NCI-H524 (cell line): Measurements from ENCODE around the gene SRSF11.

ENCODE experiments used
- DNase-seq, 2 experiments: peaks; one replicate each; lab custom pipeline; 2025; lab: John Stamatoyannopoulos, UW

SRSF11 gene

GRCh38 chr1:70220517-70221237 lies 503 bp upstream of the SRSF11 start:
- no peak for DNase-seq

GRCh38 chr1:70222716-70223235 lies 1.6 kb downstream of the SRSF11 start:
- DNase-seq, result no peak

GRCh38 chr1:70224954-70225353 lies 3.8 kb downstream of the SRSF11 start:
- no peak for DNase-seq

GRCh38 chr1:70227439-70227838 lies 6.3 kb downstream of the SRSF11 start:
- DNase-seq, result peak in 1 of 2 experiments; percentile 5

- DNase-seq, result no peak
Observed at GRCh38 chr1:70228670-70229069, 7.5 kb downstream of the SRSF11 start.

- DNase-seq, result no peak
Observed at GRCh38 chr1:70231475-70231874, 10.3 kb downstream of the SRSF11 start.

- DNase-seq, result no peak
Observed at GRCh38 chr1:70234733-70235132, 13.6 kb downstream of the SRSF11 start.

GRCh38 chr1:70239940-70240339 lies 18.8 kb downstream of the SRSF11 start:
- DNase-seq, result no peak

GRCh38 chr1:70247122-70247521 lies 25.9 kb downstream of the SRSF11 start:
- DNase-seq, result no peak

- DNase-seq, result no peak
Observed at GRCh38 chr1:70247768-70248167, 26.6 kb downstream of the SRSF11 start.

- no peak for DNase-seq
Observed at GRCh38 chr1:70248729-70249128, 27.5 kb downstream of the SRSF11 start.

- no peak for DNase-seq
Observed at GRCh38 chr1:70256664-70257063, 35.5 kb downstream of the SRSF11 start.

- DNase-seq, result no peak
Observed at GRCh38 chr1:70264839-70265238, 43.7 kb downstream of the SRSF11 start.

GRCh38 chr1:70265946-70266345 lies 44.8 kb downstream of the SRSF11 start:
- DNase-seq, result no peak

GRCh38 chr1:70277875-70278274 lies 56.7 kb downstream of the SRSF11 start:
- no peak for DNase-seq

GRCh38 chr1:70278710-70279109 lies 57.5 kb downstream of the SRSF11 start:
- no peak for DNase-seq

GRCh38 chr1:70284366-70284765 lies 63.2 kb downstream of the SRSF11 start:
- DNase-seq, result no peak

GRCh38 chr1:70286453-70286852 lies 65.3 kb downstream of the SRSF11 start:
- no peak for DNase-seq

- DNase-seq, result no peak
Observed at GRCh38 chr1:70288166-70288565, 67.0 kb downstream of the SRSF11 start.

GRCh38 chr1:70290218-70290617 lies 69.0 kb downstream of the SRSF11 start:
- no peak for DNase-seq

- DNase-seq, result no peak
Observed at GRCh38 chr1:70293186-70293843, 72.1 kb downstream of the SRSF11 start.

GRCh38 chr1:70295749-70296148 lies 74.6 kb downstream of the SRSF11 start:
- no peak for DNase-seq

GRCh38 chr1:70299472-70299871 lies 78.3 kb downstream of the SRSF11 start:
- DNase-seq, result no peak
